ENCODE measurements around the gene NR6A1. TPM values are rescaled to one million over a fixed set of nuclear protein-coding genes. Genes with fewer than 3 reads are reported as not detected.

NR6A1 gene
- 1.7 to 1.9 TPM (median 1.7 TPM) in 5 replicates for total RNA-seq (2022; extraction: Qiagen RNA extraction; ENCODE audit: low read depth)

GRCh38 chr9:124771021-124771866 lies at the start of gene NR6A1:
Gene NR6A1 (minus strand): TSS chr9:124771311.

GRCh38 chr9:124776954-124777648 lies 6.0 kb upstream of the NR6A1 start, which contains the start of gene OLFML2A:
Gene OLFML2A (plus strand): TSS chr9:124777133. CDS start chr9:124777271, 138 bp downstream.

GRCh38 chr9:124506931-124507879 lies 263.9 kb downstream of the NR6A1 start, which contains the start of gene NR5A1:
Gene NR5A1 (minus strand): TSS chr9:124507399. CDS start chr9:124503395, 4,004 bp downstream.

Other genes starting within 250 kb of the NR6A1 start
- gene OLFML2A, start 5.8 kb upstream of the NR6A1 start, total RNA-seq (2022; extraction: Qiagen RNA extraction; ENCODE audit: low read depth) = 15.3 to 23.0 TPM (median 21.6 TPM) in 5 replicates
- gene WDR38, start 82.1 kb upstream of the NR6A1 start, total RNA-seq (2022; extraction: Qiagen RNA extraction; ENCODE audit: low read depth) = 0.21 to 0.23 TPM in 2 of 5 replicates, not detected in the others
- 2,799 to 3,193 TPM (median 2,947 TPM) in 5 replicates for gene RPL35, start 90.6 kb upstream of the NR6A1 start, total RNA-seq (2022; extraction: Qiagen RNA extraction; ENCODE audit: low read depth)
- gene ARPC5L, start 90.8 kb upstream of the NR6A1 start, total RNA-seq (2022; extraction: Qiagen RNA extraction; ENCODE audit: low read depth) = 62.7 to 78.3 TPM (median 74.8 TPM) in 5 replicates
- gene GOLGA1, start 169.8 kb upstream of the NR6A1 start, total RNA-seq (2022; extraction: Qiagen RNA extraction; ENCODE audit: low read depth) = 9.1 to 11.1 TPM (median 10.7 TPM) in 5 replicates